ENCODE measurements around the gene DCAF11.

DNA sequence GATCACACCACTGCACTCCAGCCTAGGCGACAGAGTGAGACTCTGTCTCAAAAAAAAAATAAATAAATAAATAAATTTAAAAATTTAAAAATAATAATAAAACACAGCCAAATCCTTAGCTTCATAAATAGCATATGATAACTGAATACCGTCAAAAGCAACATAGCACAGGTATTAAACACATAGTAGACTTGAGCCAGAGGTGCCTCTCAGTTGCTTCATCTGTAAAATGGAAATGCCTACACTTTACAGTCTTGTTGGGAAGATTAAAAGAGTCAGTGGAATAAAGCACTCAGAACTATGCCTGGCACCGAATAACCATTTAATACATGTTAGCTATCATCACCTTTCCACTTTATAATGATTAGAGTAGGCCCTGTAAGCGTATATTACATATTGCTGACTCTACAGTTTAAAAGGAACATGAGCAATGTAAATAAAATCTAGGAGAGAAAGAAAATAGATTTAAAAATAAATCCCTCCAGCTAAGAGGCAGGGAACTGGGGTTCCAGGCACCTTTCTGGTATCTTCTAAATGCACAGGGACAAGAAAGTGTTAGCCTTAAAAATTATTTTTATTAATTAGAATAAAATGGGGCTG lies 7.8 kb upstream of the DCAF11 start:
- TF ChIP-seq POLR2A (IDR thresholded peaks at IDR 0.05; ENCODE audit: low read depth, low read length) (no peak), TAF1 (IDR thresholded peaks at IDR 0.05; ENCODE audit: borderline replicate concordance, low read depth, low read length) (no peak), POLR2AphosphoS5 (IDR thresholded peaks at IDR 0.05; ENCODE audit: low read depth, low read length) (no peak)
